KMS-11 (cell line): ENCODE measurements around the gene SLC35B1.

Experiments used
- H2AFZ ChIP-seq: fragments of 200-600 bp; sonication (generic); 2 replicates; pipeline ENCODE4 v1.6.1; 2016; ENCODE audit warnings: antibody characterized with exemption, mixed run types, low read depth
- H3K27ac ChIP-seq: fragments of 200-600 bp; sonication (generic); 2 replicates; pipeline ENCODE4 v1.6.1; 2016; ENCODE audit warnings: mild to moderate bottlenecking, mixed run types
- H3K27me3 ChIP-seq: fragments of 200-600 bp; sonication (generic); 2 replicates; pipeline ENCODE4 v1.6.1; 2017; ENCODE audit warnings: mild to moderate bottlenecking, low read depth, mixed run types, moderate library complexity; ENCODE audit not compliant: insufficient read depth
- H3K36me3 ChIP-seq: fragments of 200-600 bp; sonication (generic); 2 replicates; pipeline ENCODE4 v1.6.1; 2017; ENCODE audit warnings: mild to moderate bottlenecking, mixed run types; ENCODE audit not compliant: insufficient read depth
- H3K4me1 ChIP-seq: fragments of 200-600 bp; sonication (generic); 2 replicates; pipeline ENCODE4 v1.6.1; 2016; ENCODE audit warnings: mild to moderate bottlenecking, low read depth, mixed run types; ENCODE audit not compliant: poor library complexity, severe bottlenecking
- H3K4me2 ChIP-seq: fragments of 200-600 bp; sonication (generic); 2 replicates; pipeline ENCODE4 v1.7.0; 2016; ENCODE audit warnings: mild to moderate bottlenecking, mixed run types
- H3K4me3 ChIP-seq: fragments of 200-600 bp; sonication (generic); IDR thresholded peaks from 2 replicates; pipeline ENCODE4 v1.6.1; 2017; ENCODE audit warnings: low read depth, low read length, mixed read lengths; ENCODE audit not compliant: insufficient read depth
- H3K79me2 ChIP-seq: fragments of 200-600 bp; sonication (generic); 2 replicates; pipeline ENCODE4 v1.6.1; 2016; ENCODE audit warnings: low read depth, mixed run types; ENCODE audit not compliant: insufficient read depth
- H3K9ac ChIP-seq: fragments of 200-600 bp; sonication (generic); 2 replicates; pipeline ENCODE4 v1.6.1; 2016; ENCODE audit warnings: mild to moderate bottlenecking, mixed run types
- H4K20me1 ChIP-seq: fragments of 200-600 bp; sonication (generic); 2 replicates; pipeline ENCODE4 v1.6.1; 2016; ENCODE audit warnings: mild to moderate bottlenecking, mixed run types; ENCODE audit not compliant: insufficient read depth
- TF ChIP-seq, protein P1 (sequence below): fragments of 200-600 bp; sonication (generic); conservative IDR thresholded peaks from 2 replicates; pipeline ENCODE4 v1.6.1; 2017; ENCODE audit warnings: low read depth, mild to moderate bottlenecking, antibody characterized with exemption, low read length, moderate library complexity, mixed read lengths

SLC35B1 gene

DNA sequence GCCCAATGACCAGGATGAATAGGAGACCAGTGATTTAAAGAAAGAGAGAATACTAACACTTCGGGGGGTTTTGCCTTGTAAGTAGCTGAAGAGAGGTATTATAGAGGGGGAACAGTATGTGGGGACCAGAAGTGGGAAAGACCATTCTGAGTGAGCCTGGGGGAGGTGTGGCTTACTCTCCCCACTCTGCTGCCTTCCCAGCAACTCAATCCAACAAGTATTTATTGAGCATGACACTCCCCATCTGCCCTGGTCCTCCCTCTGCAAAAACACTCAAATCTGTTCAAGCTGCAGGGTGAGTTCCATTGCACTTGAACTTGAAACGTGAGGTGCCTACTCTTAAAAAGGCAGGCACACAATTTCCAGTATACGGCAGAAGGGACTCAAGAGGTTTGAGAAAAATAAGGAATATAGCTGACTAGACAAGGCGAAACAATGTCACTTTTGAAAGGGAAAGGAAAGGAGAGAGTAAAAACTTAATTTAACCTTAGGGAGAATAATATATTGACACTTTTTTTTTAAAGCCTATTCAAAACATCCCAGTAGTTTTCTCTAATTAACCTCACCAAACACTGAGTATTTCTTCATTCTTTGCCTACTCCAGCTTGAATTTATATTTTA is 48.0 kb upstream of the SLC35B1 start:
- no peak overlapping the region for H3K4me3 ChIP-seq
- no peaks in the 10 kb centered on the region for H3K36me3 ChIP-seq
- H3K4me2 ChIP-seq = peak overlapping the region; percentile 1; the same call in 1 of the 2 replicates

DNA sequence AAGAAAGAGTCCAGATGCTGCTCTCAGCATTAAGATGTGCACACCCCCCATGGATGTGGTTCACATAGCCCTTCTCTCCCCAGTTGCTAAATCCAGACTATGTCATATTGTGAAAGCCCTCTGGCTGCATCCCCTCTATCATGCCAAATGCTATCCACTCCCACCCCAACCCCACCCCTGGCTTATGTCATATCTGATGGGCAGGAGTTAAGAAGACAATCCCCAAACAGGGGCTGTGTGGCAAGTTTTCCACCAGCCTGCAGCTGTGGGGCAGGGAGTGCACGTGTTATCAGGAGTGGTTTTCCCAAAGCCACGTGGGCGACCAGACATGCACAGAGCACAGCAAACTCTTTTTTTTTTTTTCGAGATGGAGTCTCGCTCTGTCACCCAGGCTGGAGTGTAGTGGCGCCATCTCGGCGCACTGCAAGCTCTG is 46.2 kb upstream of the SLC35B1 start:
- no peak overlapping the region for H3K4me3 ChIP-seq
- H3K36me3 ChIP-seq = no peaks in the 10 kb centered on the region
- H3K27me3 ChIP-seq = no peaks in the 10 kb centered on the region
- H2AFZ ChIP-seq = no peak overlapping the region
- H3K4me1 ChIP-seq = peaks cover 95% of the 10 kb centered on the region
- H3K4me2 ChIP-seq = no peak overlapping the region; the same call in 1 of the 2 replicates
- peaks cover 93% of the 10 kb centered on the region for H3K79me2 ChIP-seq
- no peak overlapping the region for H3K27ac ChIP-seq
- H3K9ac ChIP-seq = no peak overlapping the region
- TF ChIP-seq, protein P1, sequence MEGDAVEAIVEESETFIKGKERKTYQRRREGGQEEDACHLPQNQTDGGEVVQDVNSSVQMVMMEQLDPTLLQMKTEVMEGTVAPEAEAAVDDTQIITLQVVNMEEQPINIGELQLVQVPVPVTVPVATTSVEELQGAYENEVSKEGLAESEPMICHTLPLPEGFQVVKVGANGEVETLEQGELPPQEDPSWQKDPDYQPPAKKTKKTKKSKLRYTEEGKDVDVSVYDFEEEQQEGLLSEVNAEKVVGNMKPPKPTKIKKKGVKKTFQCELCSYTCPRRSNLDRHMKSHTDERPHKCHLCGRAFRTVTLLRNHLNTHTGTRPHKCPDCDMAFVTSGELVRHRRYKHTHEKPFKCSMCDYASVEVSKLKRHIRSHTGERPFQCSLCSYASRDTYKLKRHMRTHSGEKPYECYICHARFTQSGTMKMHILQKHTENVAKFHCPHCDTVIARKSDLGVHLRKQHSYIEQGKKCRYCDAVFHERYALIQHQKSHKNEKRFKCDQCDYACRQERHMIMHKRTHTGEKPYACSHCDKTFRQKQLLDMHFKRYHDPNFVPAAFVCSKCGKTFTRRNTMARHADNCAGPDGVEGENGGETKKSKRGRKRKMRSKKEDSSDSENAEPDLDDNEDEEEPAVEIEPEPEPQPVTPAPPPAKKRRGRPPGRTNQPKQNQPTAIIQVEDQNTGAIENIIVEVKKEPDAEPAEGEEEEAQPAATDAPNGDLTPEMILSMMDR = no peak
- no peaks in the 10 kb centered on the region for H4K20me1 ChIP-seq

More for the DNA sequence above, 48.0 kb upstream of the SLC35B1 start:
- H2AFZ ChIP-seq = no peak overlapping the region
- no peaks in the 10 kb centered on the region for H3K27me3 ChIP-seq
- H3K4me1 ChIP-seq = peaks cover 95% of the 10 kb centered on the region
- no peak overlapping the region for H3K27ac ChIP-seq
- H3K9ac ChIP-seq = no peak overlapping the region
- TF ChIP-seq, protein P1 = no peak
- peaks cover 98% of the 10 kb centered on the region for H3K79me2 ChIP-seq
- no peaks in the 10 kb centered on the region; the same call in 1 of the 2 replicates for H4K20me1 ChIP-seq

DNA sequence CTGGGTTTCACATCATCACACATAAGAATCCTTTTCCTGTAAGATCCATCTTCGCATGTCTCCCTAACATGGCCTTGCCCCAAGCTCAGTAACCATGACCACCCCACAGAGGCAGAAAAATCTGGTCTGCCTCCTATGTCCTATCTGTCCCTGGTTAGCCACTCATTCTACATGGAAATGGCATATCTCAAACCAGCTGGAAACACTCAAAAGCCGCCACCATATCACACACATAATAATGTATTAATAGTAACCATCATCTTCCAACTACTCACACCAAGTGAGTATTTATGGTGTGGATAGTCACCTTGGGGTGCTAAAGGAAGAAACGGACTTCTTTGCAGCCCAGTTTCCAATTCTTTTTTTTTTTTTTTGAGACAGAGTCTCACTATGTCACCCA is 44.7 kb upstream of the SLC35B1 start:
- Histone ChIP-seq H2AFZ (no peak overlapping the region), H3K4me1 (peaks cover 98% of the 10 kb centered on the region), H3K79me2 (peaks cover 87% of the 10 kb centered on the region), H4K20me1 (no peaks in the 10 kb centered on the region), H3K4me2 (no peak overlapping the region; the same call in 1 of the 2 replicates), H3K27me3 (no peaks in the 10 kb centered on the region), H3K4me3 (no peak overlapping the region), H3K9ac (no peak overlapping the region), H3K27ac (no peak overlapping the region), H3K36me3 (no peaks in the 10 kb centered on the region)
- TF ChIP-seq, protein P1 = no peak

DNA sequence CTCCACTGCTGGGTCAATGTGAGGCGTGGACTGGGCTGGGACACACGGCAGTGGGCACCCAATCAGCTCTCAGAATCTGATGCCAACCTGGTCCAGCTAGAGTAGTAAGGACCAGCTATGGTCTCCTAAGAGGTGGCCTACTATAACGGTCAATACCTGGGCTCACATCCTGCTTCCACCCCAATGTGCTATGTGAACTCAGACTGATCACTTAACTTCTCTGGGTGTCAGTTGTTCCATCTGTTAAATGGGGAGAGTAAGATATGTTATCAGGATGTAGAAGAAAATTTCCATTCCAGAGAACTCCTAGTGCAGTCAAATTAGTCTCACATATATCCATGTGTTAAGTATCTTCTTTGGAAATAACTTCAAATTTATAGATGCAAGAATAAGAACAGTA is 42.0 kb upstream of the SLC35B1 start:
- no peaks in the 10 kb centered on the region for H3K36me3 ChIP-seq

More for the DNA sequence above, 42.0 kb upstream of the SLC35B1 start:
- TF ChIP-seq, protein P1 = no peak
- H3K79me2 ChIP-seq = peaks cover 87% of the 10 kb centered on the region
- H3K27me3 ChIP-seq = no peaks in the 10 kb centered on the region
- no peaks in the 10 kb centered on the region for H4K20me1 ChIP-seq
- H2AFZ ChIP-seq = no peak overlapping the region
- H3K27ac ChIP-seq = peak overlapping the region; percentile 94
- H3K9ac ChIP-seq = peak overlapping the region; percentile 61; the same call in 1 of the 2 replicates
- peak overlapping the region; percentile 98 for H3K4me2 ChIP-seq
- peaks cover 97% of the 10 kb centered on the region for H3K4me1 ChIP-seq
- H3K4me3 ChIP-seq = no peak overlapping the region
